SK-MEL-5 (cell line): ENCODE results near the gene CPNE4. TPM values are rescaled to one million over a fixed set of nuclear protein-coding genes. Genes with fewer than 3 reads are reported as not detected.
"Not testable (repeated sequence)": the region's sequence is repeated elsewhere in the genome, so short reads cannot be mapped to it uniquely, and the experiment has no call there.

Experiments
- DNase-seq: peaks from one replicate; pipeline ENCODE4 v3.0.0-alpha.2; 2016; ENCODE audit warnings: low read depth, low spot score
- in situ Hi-C: cut with HindIII; loops from 2 replicates; pipeline ENCODE4 v1.10.0; 2016; ENCODE audit warnings: low sequenced_read_pairs, high pct_unique_total_duplicates, low pct_unique_long_range_greater_than_20kb
- total RNA-seq: library from RNA; depleted of rRNA; stranded (reverse); fragments of >200 nt; shearing (Covaris generic); gene quantifications from 2 replicates; pipeline ENCODE4 v1.2.3, GENCODE V29; 2014

Gene CPNE4
- total RNA-seq, 1 experiment from 2014 or later = not detected

DNA sequence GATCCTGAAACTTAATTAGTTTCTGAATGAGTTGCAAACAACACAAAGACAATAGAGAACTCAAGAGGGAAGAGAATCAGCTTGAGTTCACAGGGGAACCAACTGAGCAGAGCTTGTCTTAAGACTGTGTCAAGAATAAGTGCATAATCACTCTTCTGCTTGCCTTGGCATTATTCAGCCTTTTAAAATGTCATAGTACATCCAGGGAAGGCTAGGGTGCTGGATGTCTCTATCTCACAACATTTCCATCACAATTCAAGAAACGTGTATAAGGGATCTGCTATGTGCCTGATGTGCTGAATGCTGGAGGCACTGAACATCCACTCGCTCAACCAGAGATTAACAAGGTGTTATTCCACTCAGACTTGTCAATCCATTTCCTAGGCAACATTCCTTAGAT lies 122.6 kb downstream of the CPNE4 start:
- in situ Hi-C loops = no loop called here
- no peak for DNase-seq

DNA sequence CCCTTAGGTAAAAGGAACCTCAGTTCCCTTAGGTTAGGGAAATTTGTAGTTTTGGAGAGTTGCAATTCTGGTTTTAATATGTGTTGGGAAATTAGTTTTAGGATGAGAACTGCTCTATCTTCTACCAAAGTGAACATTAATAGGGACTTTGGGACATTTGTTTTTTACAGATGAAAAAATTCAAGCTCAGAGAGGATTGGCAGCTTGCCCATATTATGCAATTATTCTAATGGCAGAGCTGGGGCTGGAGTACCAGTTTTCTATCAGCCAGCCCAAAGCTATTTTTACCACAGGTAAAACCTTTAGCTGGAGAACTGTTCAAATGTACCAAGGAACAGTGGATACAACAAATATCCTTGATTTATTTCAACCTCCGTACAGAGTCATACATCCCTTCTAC lies 127.0 kb downstream of the CPNE4 start:
- DNase-seq = no peak
- in situ Hi-C loops = no loop called here

DNA sequence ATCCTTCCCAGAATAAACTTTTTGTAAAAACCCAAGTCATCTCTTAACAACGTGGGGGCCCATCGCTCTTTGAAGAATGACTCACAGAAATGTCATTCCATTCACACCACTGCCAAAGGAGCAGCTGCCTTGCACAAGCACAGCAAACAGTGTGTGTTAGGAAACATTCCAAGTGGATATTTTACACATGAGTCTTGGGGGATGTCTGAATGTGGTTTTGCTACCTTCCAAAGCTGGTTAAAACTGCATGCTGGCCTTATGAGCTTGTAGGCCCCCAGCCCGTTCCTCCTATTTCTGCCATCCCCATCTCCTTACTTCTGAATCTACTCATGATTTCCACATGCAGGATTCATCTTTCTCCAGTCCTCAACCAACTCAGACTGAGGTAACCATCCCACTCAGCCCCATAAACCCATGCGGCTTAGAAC lies 130.8 kb downstream of the CPNE4 start:
- no peak for DNase-seq
- in situ Hi-C loops = no loop called here

DNA sequence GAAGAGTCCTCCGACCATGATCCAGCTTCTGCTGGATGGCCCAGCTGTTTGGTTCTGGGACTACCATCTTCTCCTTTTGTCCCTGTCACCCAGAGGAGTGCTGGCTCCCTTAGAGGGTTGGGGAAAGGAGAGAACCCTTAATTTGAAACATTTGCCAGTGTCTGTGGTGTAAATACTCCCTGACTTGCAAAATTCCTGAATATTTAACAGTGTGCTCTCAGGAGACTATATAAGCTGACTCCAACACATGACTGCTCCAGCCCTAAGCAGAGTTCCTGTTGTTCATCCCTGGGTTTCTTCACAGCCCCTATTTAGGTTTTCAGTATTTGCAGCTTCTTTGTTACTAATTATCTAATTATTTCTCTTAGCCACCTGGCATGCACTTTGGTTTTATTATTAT lies 133.1 kb downstream of the CPNE4 start:
- no peak for DNase-seq
- in situ Hi-C loops = no loop called here

DNA sequence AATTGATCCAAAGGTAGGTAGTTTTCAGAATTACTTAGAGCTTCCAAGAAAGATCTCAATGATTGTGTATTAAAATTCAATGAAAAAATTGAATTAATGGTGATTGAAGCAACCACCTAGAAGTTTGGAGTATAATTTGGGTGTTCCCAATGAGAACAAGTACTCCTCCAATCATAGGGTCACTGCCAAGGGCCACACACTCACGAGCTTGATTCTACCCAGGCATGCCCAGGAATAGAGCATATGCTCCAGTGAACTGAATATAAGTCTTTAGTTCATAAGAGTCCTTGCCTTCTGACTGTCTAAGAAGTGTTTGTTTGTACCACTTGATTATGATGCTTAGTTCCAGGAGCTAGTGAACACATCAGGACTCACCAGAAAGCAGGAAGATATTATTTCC lies 133.9 kb downstream of the CPNE4 start:
- no peak for DNase-seq

DNA sequence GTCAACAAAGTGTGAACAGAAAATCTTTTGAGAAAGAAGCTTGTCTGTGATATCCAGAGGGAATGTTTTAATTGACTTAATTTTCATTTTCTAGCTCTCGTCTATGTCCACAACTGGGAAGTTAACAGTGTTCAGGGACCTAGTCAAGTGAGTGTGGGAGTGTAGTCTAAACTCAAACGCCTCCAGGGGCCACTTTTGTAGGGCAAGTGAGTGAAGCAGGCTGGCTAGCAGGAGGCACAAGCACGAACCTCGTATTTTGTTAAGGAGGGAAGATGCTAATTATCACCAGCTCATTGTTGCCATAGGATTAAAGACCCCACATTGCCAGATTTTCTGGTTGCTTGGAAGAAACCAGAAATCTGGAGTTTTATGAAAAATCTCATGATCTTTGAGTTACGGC lies 135.8 kb downstream of the CPNE4 start:
- DNase-seq = no peak
- in situ Hi-C loops = no loop called here

More for the DNA sequence above, 133.9 kb downstream of the CPNE4 start:
- in situ Hi-C loops = no loop called here

DNA sequence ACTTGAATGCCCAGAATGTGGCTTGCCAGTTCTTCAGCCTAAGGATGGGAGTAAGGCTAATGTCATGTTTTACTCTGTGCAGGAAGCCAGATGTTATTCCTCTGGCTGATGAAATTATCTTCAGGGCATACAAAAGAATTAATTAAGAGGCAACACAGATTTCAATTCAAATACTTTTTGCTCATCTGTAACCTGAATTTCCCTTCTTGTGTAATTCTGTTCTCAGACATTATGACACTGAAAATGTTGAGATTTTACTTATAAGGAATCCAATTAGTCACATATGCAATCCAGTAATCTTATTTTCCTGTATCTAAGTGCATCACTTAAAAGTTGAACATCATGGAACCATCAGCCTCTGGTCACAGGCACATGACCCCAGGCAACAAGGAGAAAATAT lies 136.5 kb downstream of the CPNE4 start:
- in situ Hi-C loops = no loop called here
- DNase-seq = no peak

DNA sequence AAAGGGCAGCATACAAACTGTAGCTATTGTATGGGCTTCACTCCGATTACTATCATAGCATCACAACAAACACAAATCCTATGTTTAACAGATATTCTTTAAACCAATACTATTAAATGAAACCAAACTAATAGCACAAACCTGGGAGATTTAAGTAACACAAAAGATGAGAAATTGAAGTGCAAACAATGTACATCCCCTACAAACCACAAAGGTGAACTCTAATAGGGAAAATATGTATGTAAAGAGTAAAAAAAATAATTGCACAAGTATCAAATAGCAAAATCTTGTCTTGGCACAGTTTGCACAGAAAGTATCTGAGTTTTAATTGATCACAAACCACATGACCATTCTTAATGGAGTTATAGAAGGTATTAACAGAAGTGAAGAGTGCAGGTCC lies 138.5 kb downstream of the CPNE4 start:
- in situ Hi-C loops = no loop called here
- no peak for DNase-seq

DNA sequence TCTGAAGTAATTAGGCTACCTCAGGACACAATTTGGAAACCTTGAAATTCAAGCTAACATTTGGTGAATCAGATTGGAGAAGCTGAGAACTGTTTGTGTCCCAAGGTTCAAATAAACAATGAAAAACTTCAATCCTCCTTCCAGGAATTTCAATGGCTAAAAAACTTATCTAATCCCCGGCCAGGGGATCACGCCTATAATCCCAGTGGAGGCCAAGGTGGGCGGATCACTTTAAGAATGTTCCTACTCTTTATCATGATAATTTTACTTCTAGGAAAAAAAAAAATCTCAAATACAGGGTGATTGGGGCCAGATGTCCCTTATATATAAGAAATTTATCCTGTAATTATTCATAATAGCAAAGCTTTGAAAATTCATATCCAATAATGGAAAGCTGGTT lies 139.0 kb downstream of the CPNE4 start:
- DNase-seq = no peak
- in situ Hi-C loops = no loop called here

DNA sequence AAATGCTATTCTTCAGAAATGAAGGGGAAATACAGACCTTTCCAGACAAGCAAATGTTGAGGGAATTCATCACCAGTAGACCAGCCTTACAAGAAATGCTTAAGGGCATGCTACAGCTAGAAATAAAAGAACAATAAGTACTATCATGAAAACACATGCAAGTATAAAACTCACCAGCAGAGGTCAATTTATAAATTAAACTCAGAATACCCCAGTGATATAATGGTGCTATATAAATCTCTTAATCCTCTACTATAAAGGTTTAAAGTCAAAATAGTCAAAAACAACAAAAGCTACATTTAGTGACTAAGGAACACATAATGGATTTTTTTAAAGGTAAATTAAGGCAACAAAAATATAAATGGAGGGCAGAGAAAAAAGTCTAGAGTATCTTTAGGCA lies 142.5 kb downstream of the CPNE4 start:
- DNase-seq = no peak
- in situ Hi-C loops = no loop called here

DNA sequence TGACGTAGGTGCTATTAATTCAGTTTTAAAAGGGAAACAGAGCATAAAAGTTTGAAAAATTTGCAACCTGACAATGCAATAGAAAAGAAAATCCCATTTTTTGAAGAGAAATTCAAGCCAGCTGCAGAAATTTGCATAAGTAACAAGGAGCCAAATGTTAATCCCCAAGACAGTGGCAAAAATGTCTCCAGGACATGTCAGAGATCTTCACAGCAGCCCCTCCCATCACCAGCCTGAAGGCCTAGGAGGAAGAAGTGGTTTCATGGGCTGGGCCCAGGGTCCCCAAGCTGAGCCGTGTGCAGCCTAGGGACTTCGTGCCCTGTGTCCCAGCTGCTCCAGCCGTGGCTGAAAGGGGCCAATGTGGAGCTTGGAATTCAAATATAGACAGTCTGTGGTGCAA lies 148.9 kb downstream of the CPNE4 start:
- DNase-seq, in situ Hi-C loops: not testable (repeated sequence)

DNA sequence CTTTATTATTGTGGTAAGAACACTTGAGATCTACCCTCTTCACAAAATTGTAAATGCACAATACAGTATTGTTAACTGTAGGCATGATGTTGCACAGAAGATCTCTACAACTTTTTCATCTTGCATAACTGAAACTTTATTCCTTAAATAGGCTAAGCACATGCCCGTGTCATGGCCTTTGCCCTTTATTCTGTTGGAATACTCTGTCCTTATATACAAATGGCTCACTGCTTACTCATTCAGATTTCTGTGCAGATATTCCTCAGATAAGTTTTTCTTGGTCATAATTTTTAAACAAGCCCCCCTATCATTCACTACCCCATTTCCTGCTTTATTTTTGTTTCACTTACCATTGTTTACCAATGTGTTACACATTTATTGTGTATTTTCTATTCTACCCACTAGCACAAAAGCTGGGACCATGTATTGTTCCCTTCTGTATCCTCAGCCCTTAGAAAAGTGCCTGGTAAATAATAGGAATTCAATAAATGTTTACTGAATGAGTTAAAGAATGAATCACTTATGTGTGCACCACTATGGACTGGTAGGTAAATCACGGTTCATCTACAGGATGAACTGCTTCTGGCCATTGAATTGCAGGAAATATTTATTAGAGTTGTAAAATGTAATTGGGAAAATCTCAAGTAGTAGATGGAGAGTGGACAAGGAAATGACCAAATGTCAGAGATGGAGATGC lies 151.0 kb downstream of the CPNE4 start:
- in situ Hi-C loops = no loop called here
- no peak for DNase-seq

DNA sequence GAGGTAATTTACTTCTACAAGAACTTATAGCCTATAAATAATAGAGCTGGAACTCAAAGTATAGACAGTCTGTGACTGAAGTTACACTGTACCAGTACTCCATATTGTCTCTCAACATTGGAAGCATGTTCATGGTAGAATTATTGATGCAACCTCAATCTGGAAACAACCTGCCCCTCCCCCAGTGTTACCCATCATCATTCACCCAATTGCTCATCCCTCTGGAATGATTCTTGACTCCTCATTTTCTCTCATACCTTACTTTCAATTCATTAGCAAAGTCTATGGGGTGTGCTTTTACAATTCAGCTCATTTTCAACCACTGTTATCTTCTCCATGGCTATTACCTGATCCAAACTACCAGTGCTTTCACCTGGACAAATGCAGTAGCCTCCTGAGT lies 151.7 kb downstream of the CPNE4 start:
- in situ Hi-C loops = no loop called here
- DNase-seq = no peak

DNA sequence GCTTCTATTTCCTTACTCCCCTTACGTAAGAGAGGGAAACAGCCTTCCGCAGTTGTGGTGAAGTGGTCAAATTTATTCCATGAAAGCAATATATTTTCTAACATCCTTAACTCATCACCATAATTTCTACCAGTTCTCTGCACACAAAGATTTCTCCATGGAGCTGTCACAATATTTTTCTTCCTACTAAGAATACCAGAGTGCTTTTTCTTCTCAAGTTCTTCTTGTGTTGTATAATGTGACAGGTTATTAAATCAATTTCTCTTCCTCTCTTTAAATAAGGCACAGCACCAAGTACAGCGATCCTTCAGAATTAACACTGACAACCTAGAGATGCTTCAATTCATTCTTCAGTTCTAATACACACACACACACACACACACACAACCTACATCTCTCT lies 153.0 kb downstream of the CPNE4 start:
- in situ Hi-C loops = no loop called here
- peak; percentile 62 for DNase-seq

DNA sequence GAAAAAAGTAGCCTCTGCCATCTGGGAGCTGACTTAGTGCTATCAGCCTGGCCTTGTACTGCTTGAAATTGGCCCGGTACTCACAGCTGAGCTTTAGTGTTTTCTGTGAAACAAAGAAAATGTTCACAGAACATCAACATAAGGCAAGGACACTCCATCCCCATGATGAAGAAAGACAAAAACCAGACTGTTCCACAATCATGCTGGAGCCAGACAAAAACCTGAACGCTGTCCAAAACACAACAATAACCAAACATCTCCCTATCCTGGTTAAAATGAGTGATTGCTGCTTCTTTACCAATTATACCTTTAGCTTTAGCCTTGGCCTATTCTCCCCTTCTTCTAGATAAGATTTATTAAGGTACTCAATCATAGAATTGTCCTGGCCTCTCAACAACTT lies 153.9 kb downstream of the CPNE4 start:
- in situ Hi-C loops = no loop called here
- DNase-seq = peak; percentile 19

DNA sequence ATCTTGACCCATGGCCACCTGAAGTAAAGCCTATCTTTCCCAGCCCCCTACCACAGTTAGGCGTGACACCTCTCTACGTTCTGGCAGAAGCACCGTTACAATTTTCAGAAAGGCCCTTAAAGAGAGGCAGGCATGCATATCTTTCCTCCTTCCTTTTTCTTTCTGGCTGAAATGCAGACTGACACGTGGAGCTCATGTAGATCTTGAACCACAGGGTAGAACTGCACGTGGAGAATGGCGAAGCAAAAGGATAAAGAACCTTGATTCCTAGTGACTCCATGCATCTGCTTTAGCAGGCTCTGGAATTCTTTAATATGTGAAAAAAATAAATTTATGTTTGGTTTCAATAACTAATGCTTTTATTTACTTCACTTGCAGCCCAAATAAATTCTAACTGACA lies 166.6 kb downstream of the CPNE4 start:
- in situ Hi-C loops = no loop called here
- DNase-seq = no peak

DNA sequence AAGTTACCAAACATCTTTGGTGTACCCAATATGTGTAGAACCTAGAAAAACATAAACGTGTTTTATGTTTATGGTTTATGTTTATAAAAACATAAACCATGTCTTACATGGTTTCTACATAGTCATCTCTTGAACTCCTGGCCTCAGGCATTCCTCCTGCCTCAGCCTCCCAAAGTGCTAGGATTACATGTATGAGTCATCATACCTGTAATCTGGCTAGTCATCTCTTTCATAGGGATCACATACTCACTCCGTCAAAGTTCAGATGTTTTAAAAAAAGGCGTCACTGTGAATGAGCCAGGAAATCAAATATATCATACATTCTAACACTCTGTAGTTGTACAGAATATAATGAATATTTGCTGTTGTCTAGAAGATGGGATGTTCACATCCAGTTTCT lies 178.6 kb downstream of the CPNE4 start:
- in situ Hi-C loops = no loop called here
- no peak for DNase-seq

DNA sequence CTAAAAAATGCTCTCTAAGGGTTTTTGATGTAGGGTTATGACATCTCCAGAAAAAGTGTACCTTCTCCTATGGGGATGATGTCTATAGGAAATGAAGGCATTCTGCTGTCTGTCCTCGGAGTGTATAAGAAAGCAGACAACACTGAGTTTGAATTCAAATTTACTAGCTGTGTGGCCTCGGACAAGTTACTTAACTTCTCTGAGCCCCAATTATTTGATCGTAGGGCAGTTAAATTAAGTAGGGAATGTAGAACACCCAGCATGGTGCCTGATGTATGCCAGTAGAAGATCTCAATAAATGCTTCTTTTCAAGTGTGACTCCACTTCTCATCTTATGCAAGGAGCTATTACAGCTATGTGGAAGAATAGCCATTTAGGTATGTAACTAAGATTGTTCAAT lies 184.6 kb downstream of the CPNE4 start:
- in situ Hi-C loops = no loop called here
- no peak for DNase-seq

DNA sequence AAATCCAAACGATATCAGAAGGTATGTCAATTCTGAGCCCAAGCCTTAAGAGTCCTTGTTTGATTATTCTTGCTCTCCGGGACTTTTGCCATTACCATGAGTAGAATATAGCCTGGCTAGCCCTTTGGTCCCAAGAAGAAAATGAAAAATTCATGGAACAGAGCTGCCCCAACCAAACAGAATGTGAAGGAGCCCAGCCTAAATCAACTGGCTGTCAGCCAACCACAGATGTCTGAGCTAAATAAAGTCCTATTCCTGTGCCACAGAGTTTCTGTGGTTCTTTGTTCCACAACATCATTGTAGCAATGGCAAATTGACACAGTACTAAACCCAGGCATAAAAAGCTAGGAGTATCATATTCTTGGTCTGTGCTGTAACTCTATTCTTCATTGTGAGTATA lies 185.2 kb downstream of the CPNE4 start:
- no peak for DNase-seq
- in situ Hi-C loops = no loop called here

DNA sequence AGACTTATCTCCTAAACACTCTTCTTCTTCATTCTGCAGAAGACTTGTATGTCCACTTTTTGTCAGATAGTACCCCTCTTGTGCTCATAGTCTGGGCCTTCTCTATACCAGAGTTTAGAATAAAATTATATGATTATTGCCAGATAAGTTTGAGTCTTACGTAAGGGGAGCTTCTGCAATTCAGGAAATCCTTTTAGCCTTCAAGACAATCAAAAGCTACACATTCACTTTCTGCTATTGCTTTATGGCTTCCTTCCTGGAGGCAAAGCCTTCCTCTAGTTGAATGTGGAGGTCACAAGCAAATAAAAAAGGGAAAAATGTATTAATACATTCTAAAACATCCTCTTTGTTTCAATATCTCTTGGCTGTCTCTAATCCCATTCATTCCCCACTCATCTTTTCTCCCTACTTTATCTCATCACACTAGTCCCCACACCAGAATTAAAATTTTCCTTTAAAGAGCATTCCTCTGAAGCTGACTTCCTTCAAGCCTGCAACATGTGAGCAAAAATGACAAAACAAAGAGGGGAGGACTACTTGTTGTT lies 186.8 kb downstream of the CPNE4 start:
- in situ Hi-C loops = no loop called here
- no peak for DNase-seq
